C1 segment of cervical spinal cord (tissue), 14 donors: Measurements from ENCODE around the gene TIMM29.
"Not testable (repeated sequence)": the region's sequence is repeated elsewhere in the genome, so short reads cannot be mapped to it uniquely, and the experiment has no call there.

Source experiments
- DNase-seq, 14 donors: peaks; one replicate each; lab custom pipeline; 2025; lab: John Stamatoyannopoulos, UW

TIMM29 gene

DNA sequence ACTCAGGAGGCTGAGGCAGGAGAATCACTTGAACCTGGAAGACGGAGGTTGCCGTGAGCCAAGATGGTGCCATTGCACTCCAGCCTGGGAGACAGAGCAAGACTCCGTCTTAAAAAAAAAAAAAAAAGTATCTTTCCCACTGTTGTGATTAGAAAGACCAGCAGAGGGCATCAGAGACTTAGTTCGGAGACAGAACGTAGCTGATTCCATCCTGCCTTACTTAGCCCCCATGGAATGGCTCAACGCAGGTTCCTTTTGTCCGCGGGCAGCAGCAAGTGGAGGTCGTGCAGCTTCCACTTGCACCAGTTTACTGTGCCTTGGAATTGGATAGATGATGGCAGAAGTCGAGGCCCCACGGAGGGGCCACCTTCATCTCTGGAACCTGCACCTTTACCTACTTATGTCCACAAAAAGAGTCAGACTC is 8.1 kb downstream of the TIMM29 start:
- peak in 5 of 14 donors; percentile 1 to 75 (median 7) for DNase-seq

DNA sequence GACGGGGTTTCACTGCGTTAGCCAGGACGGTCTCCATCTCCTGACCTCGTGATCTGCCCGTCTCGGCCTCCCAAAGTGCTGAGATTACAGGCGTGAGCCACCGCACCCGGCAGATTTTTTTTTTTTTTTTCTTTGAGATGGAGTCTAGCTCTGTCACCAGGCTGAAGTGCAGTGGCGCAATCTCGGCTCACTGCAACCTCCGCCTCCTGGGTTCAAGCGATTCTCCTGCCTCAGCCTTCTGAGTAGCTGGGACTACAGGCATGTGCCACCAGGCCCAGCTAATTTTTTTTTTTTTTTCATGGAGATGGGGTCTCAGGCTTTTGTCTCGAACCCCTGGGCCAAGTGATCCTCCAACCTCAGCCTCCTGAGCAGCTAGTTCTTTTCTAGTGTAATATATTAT is 13.0 kb downstream of the TIMM29 start:
- DNase-seq: not testable (repeated sequence)

DNA sequence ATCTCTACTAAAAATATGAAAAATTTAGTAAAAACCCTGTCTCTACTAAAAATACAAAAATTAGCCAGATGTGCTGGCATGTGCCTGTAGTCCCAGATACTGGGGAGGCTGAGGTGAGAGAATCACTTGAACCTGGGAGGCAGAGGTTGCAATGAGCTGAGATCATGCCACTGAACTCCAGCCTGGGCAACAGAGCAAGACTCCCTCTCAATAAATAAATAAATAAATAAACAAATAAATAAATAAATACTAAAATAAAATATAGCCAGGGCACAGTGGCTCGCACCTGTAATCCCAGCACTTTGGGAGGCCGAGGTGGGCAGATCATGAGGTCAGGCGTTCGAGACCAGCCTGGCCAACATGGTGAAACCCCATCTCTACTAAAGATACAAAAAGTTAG is 14.8 kb downstream of the TIMM29 start:
- not testable (repeated sequence) for DNase-seq

DNA sequence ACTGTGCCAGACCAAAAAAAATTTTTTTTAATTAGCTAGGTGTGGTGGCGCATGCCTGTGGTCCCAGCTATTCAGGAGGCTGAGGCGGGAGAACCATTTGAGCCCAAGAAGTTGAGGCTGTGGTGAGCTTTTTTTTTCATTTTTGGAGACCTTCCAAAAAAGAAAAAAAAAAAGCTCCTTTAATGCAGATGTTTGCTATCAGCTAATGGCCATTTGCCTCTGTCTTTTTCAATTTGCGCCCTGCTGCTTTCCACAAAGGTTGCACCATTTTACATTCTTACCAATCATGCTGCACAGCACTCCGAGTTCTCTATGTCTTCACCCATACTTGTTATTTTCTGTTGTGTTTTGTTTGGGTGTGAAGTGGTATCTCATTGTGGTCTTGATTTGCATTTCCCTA is 16.7 kb downstream of the TIMM29 start:
- no peak for DNase-seq

DNA sequence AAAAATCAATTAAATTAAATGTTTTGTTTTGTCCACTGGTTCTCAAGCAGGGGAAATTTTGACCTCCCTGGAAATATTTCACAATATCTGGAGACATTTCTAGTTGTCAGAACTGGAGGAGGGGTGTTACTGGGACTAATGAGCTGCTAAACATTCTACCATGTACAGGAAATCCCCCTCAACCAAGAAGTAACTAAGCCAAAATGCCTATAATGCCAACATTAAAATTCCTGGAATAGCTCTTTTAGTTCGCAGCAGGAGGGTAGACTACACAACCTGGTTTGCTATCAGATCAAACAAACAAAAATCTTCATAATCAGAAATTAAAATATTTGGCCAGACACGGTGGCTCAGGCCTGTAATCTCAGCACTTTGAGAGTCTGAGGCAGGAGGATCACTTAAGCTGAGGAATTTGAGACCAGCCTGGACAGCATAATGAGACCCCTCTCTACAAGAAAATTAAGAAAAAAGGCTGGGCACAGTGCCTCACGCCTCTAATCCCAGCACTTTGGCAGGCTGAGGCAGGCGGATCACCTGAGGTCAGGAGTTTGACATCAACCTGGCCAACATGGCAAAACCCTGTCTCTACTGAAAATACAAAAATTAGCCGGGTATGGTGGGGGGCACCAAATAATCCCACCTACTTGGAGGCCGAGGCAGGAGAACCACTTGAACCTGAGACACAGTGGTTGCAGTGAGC is 18.5 kb downstream of the TIMM29 start:
- peak in 1 of 14 donors; percentile 71 for DNase-seq

DNA sequence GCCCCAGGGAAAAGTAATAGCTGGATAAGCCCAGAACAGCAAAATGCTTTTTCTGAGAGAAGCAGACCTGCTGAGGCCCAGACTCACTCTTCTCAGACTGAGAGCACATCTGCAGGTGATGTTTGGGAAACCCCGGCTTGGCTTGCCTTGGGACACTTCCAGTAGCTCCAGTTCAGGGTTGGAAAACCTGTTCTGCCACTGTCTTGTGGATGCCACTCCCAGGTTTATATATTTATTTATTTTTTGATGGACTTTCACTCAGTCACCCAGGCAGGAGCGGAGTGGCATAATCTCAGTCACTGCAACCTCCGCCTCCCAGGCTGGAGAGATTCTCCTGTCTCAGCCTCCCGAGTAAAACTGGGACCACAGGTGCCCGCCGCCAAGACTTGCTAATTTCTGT is 24.2 kb downstream of the TIMM29 start:
- DNase-seq: no peak

DNA sequence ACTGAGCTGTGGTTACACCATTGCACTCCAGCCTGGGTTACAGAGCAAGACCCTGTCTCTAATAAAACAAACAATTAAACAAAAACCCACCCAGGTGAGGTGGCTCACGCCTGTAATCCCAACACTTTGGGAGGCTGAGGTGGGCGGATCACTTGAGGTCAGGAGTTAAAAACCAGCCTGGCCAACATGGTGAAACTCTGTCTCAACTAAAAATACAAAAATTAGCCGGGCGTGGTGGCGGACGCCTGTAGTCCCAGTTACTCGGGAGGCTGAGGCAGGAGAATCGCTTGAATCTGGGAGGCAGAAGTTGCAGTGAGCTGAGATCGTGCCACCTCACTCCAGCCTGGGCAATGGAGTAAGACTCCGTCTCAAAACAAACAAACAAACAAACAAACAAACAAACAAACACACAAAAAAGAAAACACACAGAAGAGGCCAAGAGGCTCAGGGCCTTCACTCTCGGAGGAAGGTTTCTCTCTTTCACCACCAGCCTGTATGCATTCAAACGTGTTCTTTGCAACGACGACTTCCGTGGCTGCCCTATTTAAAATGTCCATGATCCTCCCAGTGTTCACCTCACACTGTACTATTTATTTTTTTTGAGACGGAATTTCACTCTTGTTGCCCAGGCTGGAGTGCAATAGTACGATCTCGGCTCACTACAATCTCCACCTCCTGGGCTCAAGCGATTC is 30.8 kb downstream of the TIMM29 start:
- not testable (repeated sequence) for DNase-seq

DNA sequence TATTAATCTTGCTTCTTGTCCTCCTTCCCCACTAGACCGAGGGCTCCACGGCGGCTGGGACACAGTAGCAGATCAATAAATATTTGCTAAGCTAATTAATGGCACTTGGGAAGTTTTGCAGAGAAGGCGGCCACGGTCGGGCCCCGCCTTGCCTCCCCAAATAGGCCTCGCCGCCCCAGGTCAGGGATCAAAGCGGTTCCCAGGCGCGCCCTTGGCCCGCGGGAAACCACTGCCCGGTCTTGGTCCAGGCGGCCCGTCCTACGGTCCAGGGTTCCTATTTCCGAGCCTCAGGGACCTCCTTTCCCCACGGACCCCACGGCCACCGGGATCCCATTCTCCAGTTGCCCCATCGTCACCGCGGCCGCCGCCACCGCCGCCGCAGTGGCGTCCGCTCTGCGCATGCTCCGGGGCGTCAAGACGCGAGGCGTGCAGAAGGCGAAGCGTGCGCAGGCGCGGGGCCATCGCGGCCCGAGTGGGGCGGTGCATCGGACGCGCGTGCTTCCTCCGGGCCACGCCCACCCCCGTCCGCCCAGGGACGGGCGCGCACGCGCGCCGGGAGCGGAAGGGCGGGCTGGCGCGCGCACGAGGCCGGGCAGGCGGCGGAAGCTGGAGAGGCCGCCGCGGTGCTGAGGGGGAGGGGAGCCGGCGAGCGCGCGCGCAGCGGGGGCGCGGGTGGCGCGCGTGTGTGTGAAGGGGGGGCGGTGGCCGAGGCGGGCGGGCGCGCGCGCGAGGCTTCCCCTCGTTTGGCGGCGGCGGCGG is 31.9 kb downstream of the TIMM29 start, which contains the start of gene SMARCA4:
TSS of gene SMARCA4 (plus strand) at position 717 of the 759 bp plus-strand sequence. CDS start 23,122 bp downstream, outside the sequence.
- peak; percentile 46 to 98 (median 90) for DNase-seq

DNA sequence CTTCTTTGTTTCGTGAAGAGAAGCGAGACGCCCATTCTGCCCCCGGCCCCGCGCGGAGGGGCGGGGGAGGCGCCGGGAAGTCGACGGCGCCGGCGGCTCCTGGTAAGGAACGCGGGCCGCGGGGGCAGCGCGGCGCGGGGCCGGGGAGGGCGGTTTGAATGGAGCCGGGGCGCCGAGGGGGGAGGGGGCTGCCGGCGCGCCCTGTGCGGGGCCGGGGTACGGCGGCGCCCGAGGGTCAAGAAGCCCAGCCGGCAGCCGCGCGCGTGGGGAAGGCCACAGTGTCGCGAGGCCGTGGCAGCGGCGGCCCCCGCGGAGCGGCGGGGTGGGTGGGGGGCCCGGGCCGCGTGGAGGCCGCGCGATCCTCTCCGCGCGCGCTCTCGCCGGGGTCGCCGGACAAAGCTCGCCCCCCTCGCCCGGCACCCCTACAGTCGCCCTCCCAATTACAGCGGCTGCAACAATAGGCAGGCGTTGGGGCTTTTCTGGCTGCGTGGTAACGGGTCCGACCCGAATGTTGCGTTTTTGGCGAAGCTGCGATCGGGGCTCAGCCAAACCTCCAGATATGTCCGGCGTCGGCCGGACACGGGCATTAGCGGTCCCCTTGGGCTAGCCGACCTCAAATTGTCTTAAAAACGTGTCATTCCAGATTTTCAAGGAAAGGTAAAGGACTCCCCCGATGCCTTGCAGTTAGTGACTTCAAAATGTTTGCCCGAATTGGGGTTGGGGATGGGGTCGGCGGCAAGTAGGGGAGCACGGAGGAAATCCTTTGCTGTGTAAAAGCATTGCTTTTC is 32.7 kb downstream of the TIMM29 start:
- peak in 10 of 14 donors; percentile 19 to 88 (median 68) for DNase-seq

DNA sequence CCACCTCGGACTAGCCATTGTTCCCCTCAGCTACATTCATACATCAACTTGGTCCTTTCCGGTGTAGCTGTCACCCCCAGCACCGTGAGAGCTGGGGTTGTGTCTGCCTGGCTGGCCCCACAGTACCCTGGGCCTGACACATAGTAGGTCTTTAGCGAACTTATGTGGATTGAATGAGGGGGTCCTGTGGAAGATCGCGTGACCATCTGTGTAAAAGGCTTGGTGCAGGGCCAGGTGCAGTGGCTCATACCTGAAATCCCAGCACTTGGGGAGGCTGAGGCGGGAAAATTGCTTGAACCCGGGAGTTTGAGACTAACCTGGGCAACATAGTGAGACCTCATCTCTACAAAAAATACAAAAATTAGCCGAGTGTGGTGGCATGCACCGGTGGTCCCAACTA is 34.3 kb downstream of the TIMM29 start:
- peak in 1 of 14 donors; percentile 3 for DNase-seq

DNA sequence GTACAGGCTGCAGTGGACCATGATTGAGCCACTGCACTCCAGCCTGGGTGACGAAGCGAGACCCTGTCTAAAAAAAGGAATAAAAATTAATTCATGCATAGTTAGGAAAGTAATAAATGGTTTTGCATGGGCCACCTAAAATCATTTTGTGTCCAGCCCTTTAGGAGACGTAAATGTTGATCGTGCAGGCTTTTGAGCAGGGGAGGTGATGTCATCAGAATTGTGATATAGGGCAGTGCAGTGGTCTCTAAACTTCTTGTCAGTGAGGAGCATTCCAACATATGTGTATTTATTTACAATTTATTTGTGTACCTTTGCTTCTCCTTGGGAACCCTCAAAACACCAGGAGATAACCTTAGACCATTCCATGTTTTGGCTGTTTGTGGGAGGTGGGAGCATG is 35.3 kb downstream of the TIMM29 start:
- no peak for DNase-seq

DNA sequence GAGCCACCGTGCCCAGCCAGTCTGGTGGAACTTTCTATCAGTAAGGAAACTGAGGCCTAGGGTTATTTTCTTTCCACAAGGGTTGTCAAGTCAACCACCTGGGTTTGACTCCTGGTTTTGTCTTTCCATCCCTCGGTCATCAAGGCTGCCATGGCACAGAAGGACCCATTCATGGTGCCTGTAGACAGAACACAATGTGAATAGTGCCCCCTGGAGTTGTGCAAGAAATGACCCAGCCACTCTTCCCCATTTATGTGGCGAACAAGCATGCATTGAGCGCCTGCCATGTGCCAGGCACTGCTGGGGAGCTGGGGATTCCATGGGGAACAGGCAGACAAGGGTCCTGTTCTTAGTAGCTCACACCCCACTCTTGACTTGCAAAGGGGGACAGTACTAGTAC is 36.3 kb downstream of the TIMM29 start:
- no peak for DNase-seq

DNA sequence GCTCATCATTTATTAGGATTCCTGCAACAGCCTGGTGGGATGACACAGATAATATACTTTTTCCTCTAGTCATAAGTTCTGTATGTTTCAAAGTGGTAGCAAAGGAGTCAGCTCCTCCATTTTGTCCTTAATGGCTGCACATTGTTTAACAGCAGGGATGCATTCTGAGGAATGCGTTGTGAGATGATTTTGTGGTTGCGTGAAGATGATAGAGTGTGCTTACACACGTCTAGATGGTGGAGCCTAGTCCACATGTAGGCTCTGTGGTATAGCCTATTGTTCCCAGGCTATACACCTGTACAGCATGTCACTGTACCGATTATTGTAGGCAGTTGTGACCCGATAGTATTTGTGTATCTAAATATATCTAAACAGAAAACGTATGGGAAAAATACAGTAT is 36.8 kb downstream of the TIMM29 start:
- no peak for DNase-seq

DNA sequence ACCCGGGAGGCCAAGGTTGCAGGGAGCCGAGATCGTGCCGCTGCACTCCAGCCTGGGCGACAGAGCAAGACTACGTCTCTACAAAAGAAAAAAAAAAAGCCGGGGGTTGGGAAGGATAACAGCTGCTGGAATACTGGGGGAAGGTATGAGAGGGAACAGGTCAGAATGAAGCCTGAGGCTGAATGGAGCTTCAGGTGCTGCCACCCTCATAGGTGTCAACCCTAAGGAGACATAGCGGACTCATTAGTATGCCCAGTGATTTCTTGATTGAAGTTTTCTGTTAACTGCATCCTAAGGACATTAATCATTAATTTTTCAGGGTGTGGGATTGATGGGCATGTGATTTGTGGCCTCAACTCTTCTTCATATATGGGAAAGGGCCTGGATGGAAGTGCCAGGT is 38.2 kb downstream of the TIMM29 start:
- no peak for DNase-seq

DNA sequence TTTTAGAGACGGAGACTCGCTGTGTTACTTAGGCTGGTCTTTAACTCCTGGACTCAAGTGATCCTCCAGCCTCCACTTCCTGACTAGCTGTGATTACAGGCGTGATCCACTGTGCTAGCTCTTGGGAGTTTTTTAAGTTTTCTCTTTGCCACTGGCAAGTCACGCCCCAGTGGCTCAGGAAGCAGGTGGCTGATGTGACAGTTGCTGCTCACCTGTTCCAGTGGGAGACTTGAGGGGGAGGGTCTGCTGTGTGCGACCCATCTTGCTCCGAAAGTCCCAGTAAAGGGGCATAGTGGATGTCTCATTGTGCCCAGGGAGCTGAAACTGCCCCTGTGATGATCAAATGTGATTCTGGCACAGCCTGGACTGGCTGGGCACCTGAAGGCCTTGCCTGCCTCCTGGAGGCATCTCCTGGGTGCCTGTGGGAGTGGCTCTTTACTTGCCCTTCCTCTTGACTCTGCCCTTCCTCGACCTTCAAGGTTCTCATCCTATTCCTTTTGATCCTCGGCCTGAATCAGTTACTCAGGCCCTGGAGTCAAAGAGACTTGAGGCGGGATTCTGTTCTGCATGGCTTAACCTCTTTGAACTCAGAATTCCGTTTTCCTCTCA is 40.0 kb downstream of the TIMM29 start:
- DNase-seq: no peak

DNA sequence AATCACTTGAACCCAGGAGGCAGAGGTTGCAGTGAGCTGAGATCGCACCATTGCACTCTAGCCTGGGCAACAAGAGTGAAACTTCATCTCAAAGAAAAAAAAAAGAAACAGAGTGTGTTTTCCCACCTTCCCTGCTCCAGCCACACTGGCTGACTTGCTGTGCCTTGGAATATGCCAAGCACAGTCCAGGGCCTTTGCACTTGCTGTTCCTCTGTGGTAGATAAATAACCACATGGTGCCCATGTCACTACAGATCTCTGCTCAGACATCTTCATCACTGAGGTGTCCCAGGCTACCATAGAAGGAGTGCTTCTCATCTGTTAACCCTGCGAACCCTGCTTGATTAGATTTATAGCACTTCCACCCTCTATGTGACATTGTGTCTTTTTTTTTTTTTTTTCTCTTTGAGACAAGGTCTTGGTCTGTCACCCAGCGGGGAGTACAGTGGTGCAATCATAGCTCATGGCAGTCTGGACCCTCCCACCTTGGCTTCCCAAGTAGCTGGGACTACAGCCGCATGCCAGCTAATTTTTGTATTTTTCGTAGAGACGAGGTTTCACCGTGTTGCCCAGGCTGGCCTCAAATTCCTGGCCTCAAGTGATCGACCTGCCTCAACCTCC is 42.6 kb downstream of the TIMM29 start:
- DNase-seq: no peak

DNA sequence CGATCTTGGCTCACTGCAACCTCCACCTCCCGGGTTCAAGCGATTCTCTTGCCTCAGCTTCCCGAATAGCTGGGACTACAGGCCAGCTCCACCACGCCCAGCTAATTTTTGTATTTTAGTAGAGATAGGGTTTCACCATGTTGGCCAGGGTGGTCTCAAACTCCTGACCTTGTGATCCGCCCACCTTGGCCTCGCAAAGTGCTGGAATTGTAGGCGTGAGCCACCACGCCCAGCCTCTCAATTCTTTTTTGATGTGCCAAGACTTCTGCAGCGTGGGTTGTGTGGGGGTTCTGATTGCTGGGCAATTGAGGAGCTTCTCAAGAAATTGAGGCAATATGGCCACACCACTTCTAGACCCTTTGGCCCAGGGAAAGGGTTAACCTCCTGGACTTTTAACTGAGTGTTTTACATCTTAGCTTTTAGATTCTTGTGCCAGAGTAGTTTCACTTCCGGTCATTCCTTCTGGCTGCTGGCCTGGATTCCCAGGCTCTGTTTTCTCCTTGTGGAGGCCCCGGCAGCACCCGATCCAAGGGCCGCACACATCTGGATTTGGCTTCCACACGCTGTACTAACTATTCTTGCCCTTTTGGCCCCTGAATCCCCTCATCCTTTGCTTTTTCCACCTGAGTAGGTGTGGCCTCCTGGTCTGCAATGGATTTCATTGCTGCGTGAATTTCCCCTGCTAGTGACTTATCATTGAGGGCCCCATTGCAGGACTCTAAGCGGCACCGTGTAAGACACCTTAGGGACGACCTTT is 46.9 kb downstream of the TIMM29 start:
- peak in 1 of 14 donors; percentile 11 for DNase-seq

DNA sequence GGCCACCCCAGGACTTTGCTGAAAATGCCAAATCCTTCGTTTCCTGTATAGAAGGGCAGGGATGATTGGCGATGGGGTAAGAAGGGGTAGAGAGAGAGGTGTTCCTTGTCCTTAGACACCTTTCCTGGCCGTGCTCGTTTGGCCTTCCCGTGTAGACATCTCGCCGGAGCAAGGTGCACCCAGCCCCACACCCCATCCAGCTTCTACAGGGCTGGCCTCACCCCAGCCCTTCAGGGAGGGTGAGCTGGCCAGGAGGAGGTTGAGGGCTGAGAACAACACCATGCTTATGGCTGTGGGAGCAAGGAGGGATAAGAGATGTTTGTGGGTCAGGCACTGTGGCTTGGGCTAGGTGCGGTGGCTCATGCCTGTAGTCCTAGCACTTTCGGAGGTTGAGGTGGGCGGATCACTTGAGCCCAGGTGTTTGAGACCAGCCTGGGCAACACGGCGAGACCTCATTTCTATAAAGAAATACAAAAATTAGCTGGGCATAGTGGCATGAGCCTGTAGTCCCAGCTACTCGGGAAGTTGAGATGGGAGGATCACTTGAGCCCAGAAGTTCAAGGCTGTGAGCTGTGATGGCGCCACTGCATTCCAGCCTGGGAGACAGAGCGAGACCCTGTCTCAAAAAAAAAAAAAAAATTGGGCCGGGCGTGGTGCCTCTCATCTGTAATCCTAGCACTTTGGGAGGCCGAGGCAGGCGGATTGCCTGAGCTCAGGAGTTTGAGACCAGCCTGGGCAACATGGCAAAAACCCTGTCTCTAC is 47.7 kb downstream of the TIMM29 start:
- DNase-seq: no peak

DNA sequence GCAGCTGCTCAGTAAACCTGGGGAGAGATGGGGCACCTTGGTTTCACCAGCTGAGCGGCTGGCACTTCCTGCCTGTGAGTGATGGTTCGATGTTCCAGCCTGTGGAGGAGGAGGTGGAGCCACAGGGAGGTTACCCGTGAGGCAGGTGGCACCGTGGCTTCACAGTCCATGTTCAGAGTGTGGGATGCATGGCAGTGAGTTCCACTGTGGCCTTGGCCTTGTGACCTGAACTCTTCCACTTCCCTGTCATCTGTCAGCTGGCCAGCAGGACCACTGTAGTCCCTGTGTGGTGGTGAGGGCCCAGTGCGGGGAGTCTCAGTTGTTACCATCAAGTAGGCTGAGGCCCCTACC is 49.1 kb downstream of the TIMM29 start:
- no peak for DNase-seq
